ENCODE results near the gene KCNAB2.

Gene KCNAB2

GRCh38 chr1:6045561-6045960 lies at the start of gene KCNAB2:
Gene KCNAB2, plus strand, starts transcription at chr1:6045888. Its CDS starts 5,649 bp downstream, at chr1:6051537.
- H3K27ac ChIP-seq, result no peak within 1 kb of the TSS
- no peak for TF ChIP-seq CTCF (IDR thresholded peaks at IDR 0.05)
- TF ChIP-seq ZFX (IDR thresholded peaks at IDR 0.05; ENCODE audit: borderline replicate concordance), result no peak

GRCh38 chr1:5996641-5997270 lies 48.9 kb upstream of the KCNAB2 start:
- no peak for TF ChIP-seq CTCF (IDR thresholded peaks at IDR 0.05)
- TF ChIP-seq ZFX (IDR thresholded peaks at IDR 0.05; ENCODE audit: borderline replicate concordance), result no peak
- no peak overlapping the region for H3K27ac ChIP-seq

DNA sequence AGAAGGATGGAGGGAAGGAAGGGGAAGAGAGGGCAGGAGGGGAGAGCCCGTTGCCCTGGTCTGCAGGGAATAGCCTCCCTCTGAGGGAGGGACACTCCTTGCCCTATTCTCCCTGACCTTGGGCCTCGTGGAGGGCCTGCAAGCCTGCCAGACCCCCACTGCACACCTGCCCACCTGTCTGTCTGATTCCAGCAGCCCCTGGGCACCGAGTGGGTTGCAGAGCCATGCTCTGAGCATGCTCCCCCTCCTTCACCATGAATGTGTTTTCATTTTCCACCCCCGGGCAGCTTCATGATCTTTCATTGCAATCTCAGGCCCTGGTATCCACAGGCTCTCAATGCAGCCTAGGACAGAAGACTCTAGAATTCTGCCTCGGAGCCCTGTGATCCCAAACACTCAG lies 48.4 kb upstream of the KCNAB2 start:
- H3K27ac ChIP-seq, result no peak overlapping the region
- TF ChIP-seq ZFX (IDR thresholded peaks at IDR 0.05; ENCODE audit: borderline replicate concordance), result no peak

- TF ChIP-seq CTCF (IDR thresholded peaks at IDR 0.05) (no peak), ZFX (IDR thresholded peaks at IDR 0.05; ENCODE audit: borderline replicate concordance) (no peak)
- no peak overlapping the region for H3K27ac ChIP-seq
Measured at GRCh38 chr1:5998051-5998905, 47.4 kb upstream of the KCNAB2 start.

GRCh38 chr1:5998906-5999301 lies 46.8 kb upstream of the KCNAB2 start:
- no peak overlapping the region for H3K27ac ChIP-seq

DNA sequence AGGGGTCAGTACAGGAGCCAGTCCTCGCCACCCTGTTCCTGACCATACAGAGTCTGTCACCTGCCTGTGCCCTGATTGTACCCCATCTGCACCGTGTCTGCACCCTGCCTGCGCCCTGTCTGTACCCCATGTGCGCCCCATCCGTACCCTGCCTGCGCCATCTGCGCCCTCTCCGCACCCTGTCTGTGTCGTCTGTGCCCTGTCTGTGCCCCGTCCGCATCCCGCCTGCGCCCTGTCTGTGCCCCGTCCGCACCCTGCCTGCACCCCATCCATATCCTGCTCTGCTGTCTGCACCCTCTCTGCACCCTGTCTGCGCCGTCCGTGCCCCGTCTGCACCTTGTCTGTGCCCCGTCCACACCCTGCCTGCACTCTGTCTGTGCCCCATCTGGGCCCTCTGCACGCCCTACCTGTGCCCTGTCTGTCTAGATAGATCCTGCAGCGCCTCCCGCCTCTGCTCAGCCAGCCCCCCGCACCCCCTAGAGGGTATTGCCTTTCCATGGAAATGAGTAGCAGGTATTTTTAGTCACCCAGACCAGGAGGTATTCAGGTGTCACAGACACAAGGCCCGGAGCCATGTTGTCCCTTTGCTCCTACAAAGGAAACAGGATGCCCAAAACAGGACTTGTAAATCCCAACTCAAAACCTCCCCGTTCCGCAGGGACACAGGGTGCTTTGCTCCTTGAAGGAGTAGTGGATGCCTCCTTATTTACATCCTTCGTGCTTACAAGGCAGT lies 45.8 kb upstream of the KCNAB2 start:
- H3K27ac ChIP-seq, result no peak overlapping the region
- TF ChIP-seq CTCF (IDR thresholded peaks at IDR 0.05) (no peak), ZFX (IDR thresholded peaks at IDR 0.05; ENCODE audit: borderline replicate concordance) (no peak)

More at GRCh38 chr1:5998906-5999301, 46.8 kb upstream of the KCNAB2 start:
- TF ChIP-seq ZFX (IDR thresholded peaks at IDR 0.05; ENCODE audit: borderline replicate concordance) (no peak), CTCF (IDR thresholded peaks at IDR 0.05) (no peak)

DNA sequence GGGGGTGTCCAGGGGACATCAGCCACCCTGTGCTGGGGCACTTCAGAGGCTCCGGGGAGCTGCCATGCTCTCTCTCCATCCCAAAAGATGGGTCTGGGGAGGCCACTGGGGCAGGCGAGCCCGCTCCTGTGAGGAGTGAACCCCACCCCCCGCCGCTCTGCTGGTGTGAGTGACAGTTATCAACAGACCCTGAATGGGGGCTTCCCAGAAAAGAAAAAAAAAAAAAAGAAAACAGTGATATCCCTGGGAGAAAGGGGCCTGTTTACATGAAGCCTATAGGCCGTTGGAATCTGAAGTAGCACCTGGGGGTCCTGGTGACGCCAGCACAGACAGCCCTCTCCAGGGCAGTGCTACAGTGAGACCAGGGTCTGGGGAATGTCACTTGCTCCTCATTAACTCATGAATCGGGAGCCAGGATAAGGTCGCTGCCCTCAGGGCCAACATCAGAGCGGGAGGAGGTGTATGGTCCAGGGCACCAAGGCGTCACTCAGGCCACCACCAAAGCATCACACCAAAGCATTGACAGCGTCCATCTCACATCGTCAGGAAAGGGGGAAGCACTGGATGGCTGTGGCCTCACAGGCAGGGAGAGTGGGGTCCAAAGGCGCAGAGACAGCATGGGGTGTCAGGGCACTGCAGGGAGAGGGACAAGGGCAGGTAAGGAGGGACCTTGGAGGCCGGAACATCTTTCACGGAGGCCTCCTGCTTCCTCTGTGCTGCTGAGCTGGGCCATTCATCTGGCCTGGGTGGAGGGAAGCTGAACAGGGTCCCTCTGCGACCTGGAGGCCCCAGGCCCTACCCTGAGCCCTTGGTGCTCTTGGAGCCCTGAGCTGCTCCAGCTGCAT lies 45.0 kb upstream of the KCNAB2 start:
- TF ChIP-seq ZFX (IDR thresholded peaks at IDR 0.05; ENCODE audit: borderline replicate concordance) (no peak), CTCF (IDR thresholded peaks at IDR 0.05) (no peak)
- no peak overlapping the region for H3K27ac ChIP-seq
